Duodenal mucosa (tissue), 2 donors: ENCODE measurements around the gene MACROD1.

ENCODE experiments used
- H3K27ac ChIP-seq: one replicate; pipeline ENCODE4 v1.7.0; 2013; ENCODE audit warnings: low read depth, low read length
- H3K27me3 ChIP-seq, 2 donors: one replicate each; pipeline ENCODE4 v1.7.0; 2013; ENCODE audit warnings: low read length in 2 of 2, control low read depth in 1 of 2; ENCODE audit not compliant: insufficient read depth in 2 of 2, control insufficient read depth in 1 of 2
- H3K36me3 ChIP-seq, 2 donors: one replicate each; pipeline ENCODE4 v1.7.0; 2013; ENCODE audit warnings: low read length in 2 of 2, control low read depth in 1 of 2; ENCODE audit not compliant: insufficient read depth in 2 of 2, control insufficient read depth in 1 of 2
- H3K4me1 ChIP-seq, 2 donors: one replicate each; pipeline ENCODE4 v1.7.0; 2013; ENCODE audit warnings: low read length in 2 of 2, control low read depth in 1 of 2; ENCODE audit not compliant: insufficient read depth in 2 of 2, control insufficient read depth in 1 of 2
- H3K4me3 ChIP-seq, 2 donors: one replicate each; pipeline ENCODE4 v1.7.0; 2013; ENCODE audit warnings: low read length in 2 of 2, low read depth in 1 of 2
- H3K9ac ChIP-seq, 2 donors: one replicate each; pipeline ENCODE4 v1.7.0; 2013; ENCODE audit warnings: low read length in 2 of 2, low read depth in 1 of 2
- H3K9me3 ChIP-seq, 2 donors: one replicate each; pipeline ENCODE4 v1.7.0; 2013; ENCODE audit warnings: low read length in 2 of 2, control low read depth in 1 of 2; ENCODE audit not compliant: control insufficient read depth in 1 of 2

The MACROD1 gene

DNA sequence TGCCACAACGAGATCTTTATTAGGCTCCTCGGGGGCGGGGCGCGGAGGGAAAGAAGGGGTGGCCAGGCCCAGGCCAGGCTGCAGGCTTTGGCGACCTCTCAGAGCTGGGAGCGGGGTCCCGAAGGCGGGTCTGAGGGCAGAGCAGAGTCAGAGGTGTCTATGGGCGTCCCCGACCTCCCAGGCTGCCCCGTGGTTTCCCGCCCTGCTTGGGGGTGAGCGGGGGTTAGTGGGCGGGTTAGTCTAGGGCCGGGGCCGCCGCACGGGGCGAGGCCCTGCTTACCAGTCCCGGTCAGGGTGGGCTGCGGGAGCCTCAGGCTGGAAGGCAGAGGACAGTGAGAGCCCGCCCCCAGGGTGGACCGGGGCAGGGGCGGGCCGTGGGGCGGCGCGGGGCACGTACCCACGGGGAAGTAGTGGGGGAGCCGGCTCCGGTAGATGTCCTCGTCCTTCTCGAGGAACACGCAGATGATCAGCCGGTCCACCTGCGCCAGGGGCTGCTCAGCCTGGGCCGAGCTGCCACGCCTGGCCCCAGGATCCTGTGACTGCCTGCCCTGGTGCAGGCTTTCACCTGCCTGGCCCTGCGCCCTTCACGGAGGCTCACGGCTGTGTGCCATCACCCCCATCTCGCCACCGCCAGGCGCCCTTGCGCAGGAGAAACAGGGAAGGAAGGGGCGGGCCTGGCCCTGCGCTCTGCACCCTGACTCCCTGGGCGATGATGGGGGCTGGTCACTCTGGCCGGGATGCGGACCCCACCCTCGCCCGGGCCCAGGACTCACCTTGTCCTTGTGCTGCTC lies 167.2 kb downstream of the MACROD1 start:
- H3K27me3 ChIP-seq: no peaks in the 10 kb centered on the region

DNA sequence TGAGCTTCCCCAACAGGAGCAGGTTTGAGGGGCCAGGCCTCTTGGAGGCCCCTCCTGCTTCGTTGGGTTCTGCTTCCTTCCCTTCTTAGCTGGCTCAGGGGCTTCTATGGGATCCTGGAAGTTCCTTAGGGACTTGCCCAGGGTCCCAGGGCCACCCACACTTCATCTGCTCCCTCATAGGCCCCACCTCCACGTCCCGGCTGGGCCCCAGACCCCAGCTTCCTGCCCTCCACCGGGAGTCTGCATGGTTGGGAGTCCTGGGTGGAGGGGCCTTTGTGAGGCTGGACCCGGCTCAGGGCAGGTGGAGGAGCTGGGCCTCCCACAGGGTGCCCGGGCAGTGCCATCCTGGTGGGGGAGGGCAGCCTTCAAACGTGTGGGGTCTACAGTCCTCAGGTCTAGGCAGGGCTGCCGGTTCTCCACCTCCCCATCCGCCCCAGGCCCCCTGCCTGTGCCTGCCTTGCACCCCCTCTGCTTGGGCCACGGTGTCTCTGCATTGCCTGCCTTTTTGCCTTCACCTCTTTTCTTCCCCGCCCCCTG lies 168.0 kb downstream of the MACROD1 start:
- Histone ChIP-seq H3K9ac (no peak overlapping the region), H3K36me3 (peaks cover 8 to 41% of the 10 kb centered on the region in 2 donors), H3K4me3 (no peak overlapping the region), H3K27ac (no peak overlapping the region), H3K27me3 (no peaks in the 10 kb centered on the region), H3K9me3 (no peaks in the 10 kb centered on the region), H3K4me1 (peaks cover 0 to 10% of the 10 kb centered on the region in 2 donors)

More for the DNA sequence above, 167.2 kb downstream of the MACROD1 start:
- Histone ChIP-seq H3K9me3 (no peaks in the 10 kb centered on the region), H3K27ac (no peak overlapping the region), H3K4me3 (no peak overlapping the region), H3K36me3 (peaks cover 8 to 41% of the 10 kb centered on the region in 2 donors), H3K9ac (no peak overlapping the region), H3K4me1 (peaks cover 0 to 10% of the 10 kb centered on the region in 2 donors)

DNA sequence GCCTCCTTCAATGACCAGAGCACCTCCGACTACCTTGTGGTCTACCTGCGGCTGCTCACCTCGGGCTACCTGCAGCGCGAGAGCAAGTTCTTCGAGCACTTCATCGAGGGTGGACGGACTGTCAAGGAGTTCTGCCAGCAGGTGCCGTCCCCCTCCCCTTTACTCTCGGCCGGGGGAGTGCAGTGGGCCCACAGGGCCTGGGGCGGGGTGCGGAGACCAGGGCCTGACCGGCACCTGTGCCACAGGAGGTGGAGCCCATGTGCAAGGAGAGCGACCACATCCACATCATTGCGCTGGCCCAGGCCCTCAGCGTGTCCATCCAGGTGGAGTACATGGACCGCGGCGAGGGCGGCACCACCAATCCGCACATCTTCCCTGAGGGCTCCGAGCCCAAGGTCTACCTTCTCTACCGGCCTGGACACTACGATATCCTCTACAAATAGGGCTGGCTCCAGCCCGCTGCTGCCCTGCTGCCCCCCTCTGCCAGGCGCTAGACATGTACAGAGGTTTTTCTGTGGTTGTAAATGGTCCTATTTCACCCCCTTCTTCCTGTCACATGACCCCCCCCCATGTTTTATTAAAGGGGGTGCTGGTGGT lies 168.7 kb downstream of the MACROD1 start:
- H3K9me3 ChIP-seq: no peaks in the 10 kb centered on the region
- no peak overlapping the region for H3K4me3 ChIP-seq
- peaks cover 8 to 41% of the 10 kb centered on the region in 2 donors for H3K36me3 ChIP-seq
- peaks cover 0 to 10% of the 10 kb centered on the region in 2 donors for H3K4me1 ChIP-seq
- H3K27ac ChIP-seq: no peak overlapping the region
- H3K9ac ChIP-seq: no peak overlapping the region
- H3K27me3 ChIP-seq: no peaks in the 10 kb centered on the region

DNA sequence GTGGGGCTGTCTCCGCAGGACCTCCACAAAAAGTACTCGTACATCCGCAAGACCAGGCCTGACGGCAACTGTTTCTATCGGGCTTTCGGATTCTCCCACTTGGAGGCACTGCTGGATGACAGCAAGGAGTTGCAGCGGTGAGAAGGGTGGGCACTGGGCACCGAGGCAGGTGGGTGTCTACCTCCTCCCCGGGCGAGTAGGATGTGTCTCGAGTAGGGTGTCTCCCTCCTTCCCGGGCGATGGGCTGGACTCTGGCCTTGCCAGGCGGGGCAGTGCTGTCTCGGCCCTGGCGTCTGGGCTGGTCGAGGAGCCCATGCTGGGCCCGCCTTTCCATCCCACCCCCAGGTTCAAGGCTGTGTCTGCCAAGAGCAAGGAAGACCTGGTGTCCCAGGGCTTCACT lies 169.4 kb downstream of the MACROD1 start:
- Histone ChIP-seq H3K27me3 (no peaks in the 10 kb centered on the region), H3K4me1 (peaks cover 0 to 10% of the 10 kb centered on the region in 2 donors), H3K9ac (no peak overlapping the region), H3K36me3 (peaks cover 9 to 43% of the 10 kb centered on the region in 2 donors), H3K4me3 (no peak overlapping the region), H3K9me3 (no peaks in the 10 kb centered on the region), H3K27ac (no peak overlapping the region)

DNA sequence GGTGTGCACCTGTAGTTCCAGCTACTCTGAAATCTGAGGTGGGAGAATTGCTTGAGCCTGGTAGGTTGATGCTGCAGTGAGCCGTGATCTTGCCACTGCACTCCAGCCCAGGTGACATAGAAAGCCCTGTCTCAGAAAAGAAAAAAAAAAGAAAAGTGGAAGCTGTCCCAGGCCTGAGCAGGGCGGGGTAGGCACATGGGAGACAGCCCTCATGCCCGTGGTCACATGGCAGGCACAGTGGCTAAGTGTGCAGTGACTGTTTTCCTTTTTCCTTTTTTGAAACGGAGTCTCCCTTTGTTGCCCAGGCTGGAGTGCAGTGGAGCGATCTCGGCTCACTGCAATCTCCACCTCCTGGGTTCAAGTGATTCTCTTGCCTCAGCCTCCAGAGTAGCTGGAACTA lies 171.9 kb downstream of the MACROD1 start:
- Histone ChIP-seq H3K27me3 (no peaks in the 10 kb centered on the region), H3K9ac (no peak overlapping the region), H3K36me3 (peaks cover 20 to 57% of the 10 kb centered on the region in 2 donors), H3K4me1 (peaks cover 0 to 2% of the 10 kb centered on the region in 2 donors), H3K4me3 (no peak overlapping the region), H3K9me3 (no peaks in the 10 kb centered on the region), H3K27ac (no peak overlapping the region)

DNA sequence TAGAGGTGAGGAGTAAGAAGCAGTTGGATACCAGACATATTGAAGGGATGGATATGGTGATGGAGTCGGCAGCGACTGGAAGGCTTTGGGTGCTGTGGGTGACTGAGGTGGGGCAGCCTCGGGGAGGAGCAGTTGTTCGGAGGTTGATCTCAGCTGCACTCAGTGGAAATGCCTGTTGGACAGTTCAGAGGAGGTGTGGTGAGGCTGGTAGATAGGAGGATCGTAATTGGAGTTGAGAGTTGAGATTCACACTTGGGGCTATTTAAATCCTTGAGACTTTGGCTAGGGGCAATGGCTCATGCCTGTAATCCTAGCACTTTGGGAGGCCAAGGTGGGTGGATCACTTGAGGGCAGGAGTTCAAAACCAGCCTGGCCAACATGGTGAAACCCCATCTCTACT lies 172.8 kb downstream of the MACROD1 start:
- Histone ChIP-seq H3K36me3 (peaks cover 20 to 61% of the 10 kb centered on the region in 2 donors), H3K4me1 (peaks cover 0 to under 1% of the 10 kb centered on the region in 2 donors), H3K27ac (no peak overlapping the region), H3K9me3 (no peaks in the 10 kb centered on the region), H3K4me3 (no peak overlapping the region), H3K27me3 (no peaks in the 10 kb centered on the region), H3K9ac (no peak overlapping the region)

DNA sequence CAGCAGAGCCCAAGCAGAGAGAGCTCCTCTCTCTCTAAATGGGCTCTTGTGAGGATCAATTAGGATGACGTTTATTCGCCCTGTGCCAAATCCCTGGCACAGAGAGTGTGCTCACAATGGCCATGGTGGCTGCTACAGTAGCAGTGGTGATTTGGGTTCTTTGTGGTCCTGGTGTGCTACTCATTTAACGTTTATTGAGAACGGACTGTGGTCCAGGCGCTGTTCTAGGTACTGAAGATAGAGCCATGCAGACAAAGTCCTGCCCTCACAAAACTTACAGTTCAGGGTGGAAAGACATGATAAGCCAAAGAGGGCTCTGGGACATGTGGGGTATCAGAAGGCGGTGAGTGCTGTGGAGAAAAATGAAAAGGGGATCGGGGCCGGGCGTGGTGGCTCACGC lies 174.4 kb downstream of the MACROD1 start:
- H3K36me3 ChIP-seq: peaks cover 12 to 48% of the 10 kb centered on the region in 2 donors

DNA sequence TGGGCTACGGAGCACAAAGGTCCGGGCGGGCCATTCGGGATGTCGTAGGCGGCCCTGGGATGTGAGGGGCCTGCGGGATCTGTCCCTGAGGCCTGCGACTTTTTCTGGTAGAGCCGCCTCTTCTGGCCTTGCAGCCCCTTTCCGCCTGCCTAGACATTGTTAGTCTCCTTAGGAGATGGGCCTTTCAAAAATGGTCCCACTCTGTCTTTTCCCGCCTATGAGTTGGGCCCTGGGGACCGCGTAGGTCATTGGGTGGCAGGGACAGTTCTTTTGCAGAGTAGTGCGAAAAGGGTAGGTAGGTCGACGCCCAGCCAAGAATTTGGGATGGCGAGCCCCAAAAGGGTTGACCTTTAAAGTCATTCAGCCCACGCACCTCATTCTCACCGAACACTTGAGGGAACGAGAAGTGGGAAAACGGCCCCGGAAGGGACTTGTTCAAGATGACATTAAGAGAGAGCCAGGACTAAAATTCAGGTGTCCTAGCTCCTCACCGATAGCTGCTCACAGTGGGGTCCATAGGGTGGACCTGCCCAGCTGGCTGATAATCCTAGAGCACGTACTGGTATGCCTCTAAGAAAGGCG lies 178.9 kb downstream of the MACROD1 start:
- H3K27me3 ChIP-seq: no peaks in the 10 kb centered on the region
- H3K9me3 ChIP-seq: no peaks in the 10 kb centered on the region
- peaks cover 4 to 21% of the 10 kb centered on the region in 2 donors for H3K4me1 ChIP-seq
- H3K9ac ChIP-seq: peak overlapping the region; percentile 80 to 86
- peaks cover 12 to 25% of the 10 kb centered on the region in 2 donors for H3K36me3 ChIP-seq
- H3K27ac ChIP-seq: no peak overlapping the region
- H3K4me3 ChIP-seq: peak overlapping the region; percentile 91 to 95

More for the DNA sequence above, 174.4 kb downstream of the MACROD1 start:
- no peak overlapping the region for H3K9ac ChIP-seq
- no peaks in the 10 kb centered on the region for H3K27me3 ChIP-seq
- H3K9me3 ChIP-seq: no peaks in the 10 kb centered on the region
- H3K27ac ChIP-seq: no peak overlapping the region
- no peak overlapping the region for H3K4me3 ChIP-seq
- peaks cover 0 to 14% of the 10 kb centered on the region in 2 donors for H3K4me1 ChIP-seq

DNA sequence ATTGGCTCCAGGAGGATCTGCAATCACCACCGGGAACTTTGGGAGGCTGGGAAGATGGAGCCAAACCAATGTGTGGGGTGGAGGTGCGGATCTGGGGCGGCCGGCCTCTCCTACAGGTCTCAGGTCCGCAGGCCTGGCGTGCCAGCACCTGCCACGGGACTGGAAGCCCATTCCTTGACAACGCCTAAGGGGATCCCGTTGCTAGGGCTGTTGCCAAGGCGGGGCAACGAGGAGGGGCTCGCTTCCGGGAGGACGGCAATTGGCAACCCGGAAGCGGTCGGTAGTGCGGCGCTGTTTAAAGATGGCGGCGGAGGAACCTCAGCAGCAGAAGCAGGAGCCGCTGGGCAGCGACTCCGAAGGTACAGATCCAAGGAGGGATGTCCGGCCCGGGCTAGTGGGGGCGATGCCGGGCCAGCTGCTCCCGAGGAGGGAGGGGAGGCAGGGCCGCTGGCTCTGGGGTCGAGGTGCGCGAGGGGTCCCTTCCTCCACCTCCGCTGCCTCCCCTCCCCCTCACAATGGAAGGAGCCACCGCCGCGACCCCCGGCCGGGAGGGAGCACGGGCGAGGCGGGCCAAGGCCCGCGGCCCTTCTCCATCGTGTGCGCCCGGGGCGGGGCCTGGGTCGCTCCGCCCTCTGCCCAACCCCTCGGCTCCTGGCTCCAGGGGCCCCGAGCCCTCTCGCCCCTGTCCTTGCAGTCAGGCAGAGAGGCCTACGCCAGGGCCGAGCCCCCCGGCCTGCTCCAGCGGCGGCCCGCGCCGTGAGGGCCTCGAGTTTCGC lies 179.6 kb downstream of the MACROD1 start, which contains the start of gene OTUB1:
Gene OTUB1, plus strand, starts transcription at position 283 of the 776 bp plus-strand sequence. Its CDS starts 19 bp downstream, at position 302.
- Histone ChIP-seq H3K4me1 (peaks cover 4 to 21% of the 10 kb centered on the region in 2 donors), H3K27me3 (no peaks in the 10 kb centered on the region), H3K27ac (peak within 1 kb of the TSS; percentile 83), H3K9me3 (no peaks in the 10 kb centered on the region), H3K9ac (peak within 1 kb of the TSS; percentile 80 to 86), H3K4me3 (peak within 1 kb of the TSS; percentile 91 to 95), H3K36me3 (peaks cover 9 to 21% of the 10 kb centered on the region in 2 donors)
